ENCODE results near the gene TSKU.

GRCh38 chr11:76795936-76796441, 12.8 kb downstream of the TSKU start:
- TF ChIP-seq CTCF (conservative IDR thresholded peaks at IDR 0.05) = no peak
- no peak for TF ChIP-seq ZFX (IDR thresholded peaks at IDR 0.05)
